CD14-positive monocyte (primary cell): Measurements from ENCODE around the gene ZMYM1. TPM values are rescaled to one million over a fixed set of nuclear protein-coding genes. Genes with fewer than 3 reads are reported as not detected.

ENCODE experiments used
- DNase-seq, 3 donors: peaks; one replicate each; pipeline ENCODE4 v3.0.0-alpha.2; 2011 to 2022
- H2AFZ ChIP-seq: 2 replicates; pipeline ENCODE4 v1.6.0; 2012; ENCODE audit warnings: mild to moderate bottlenecking, low read depth, low read length, inconsistent platforms; ENCODE audit not compliant: insufficient read depth, poor library complexity, severe bottlenecking
- H3K27ac ChIP-seq, 2 donors: 1 replicate in 1 of 2; 2 replicates in 1 of 2; pipeline ENCODE4 v1.5.1; 2012 to 2013; ENCODE audit warnings: low read length in 2 of 2, control low read depth in 1 of 2, inconsistent platforms in 1 of 2, low read depth in 1 of 2, mild to moderate bottlenecking in 1 of 2
- H3K27me3 ChIP-seq, 2 donors: one replicate each; pipeline versions ENCODE4 v1.6.0 to v1.6.1; 2011 to 2013; ENCODE audit warnings: low read length in 2 of 2; ENCODE audit not compliant: control insufficient read depth in 2 of 2, insufficient read depth in 2 of 2
- H3K36me3 ChIP-seq, 2 donors: replicated peaks in 1 of 2; 1 replicate in 1 of 2; 2 replicates in 1 of 2; pipeline versions ENCODE4 v1.5.1 to v1.6.1; 2012 to 2013; ENCODE audit warnings: low read length in 2 of 2, control low read depth in 1 of 2, inconsistent platforms in 1 of 2, mild to moderate bottlenecking in 1 of 2; ENCODE audit not compliant: insufficient read depth in 2 of 2, control insufficient read depth in 1 of 2
- H3K4me1 ChIP-seq, 2 donors: 1 replicate in 1 of 2; 2 replicates in 1 of 2; pipeline versions ENCODE4 v1.5.1 to v1.6.1; 2012 to 2013; ENCODE audit warnings: low read length in 2 of 2, control low read depth in 1 of 2, inconsistent platforms in 1 of 2, mild to moderate bottlenecking in 1 of 2, moderate library complexity in 1 of 2; ENCODE audit not compliant: insufficient read depth in 2 of 2, control insufficient read depth in 1 of 2
- H3K4me2 ChIP-seq: replicated peaks from 2 replicates; pipeline ENCODE3; 2012; ENCODE audit warnings: low read length, moderate library complexity, mild to moderate bottlenecking; ENCODE audit not compliant: poor library complexity, severe bottlenecking; ENCODE audit errors: extremely low read depth
- H3K4me3 ChIP-seq, 3 experiments: fragments of 200-600 bp in 1 of 3; sonication (generic) in 1 of 3; replicated peaks in 1 of 3; 1 replicate in 2 of 3; 2 replicates in 1 of 3; pipeline ENCODE4 v1.5.1; 2011 to 2013; ENCODE audit warnings: low read length in 3 of 3, mild to moderate bottlenecking in 3 of 3, control low read depth in 2 of 3, low read depth in 2 of 3, inconsistent platforms in 1 of 3, moderate library complexity in 1 of 3
- H3K79me2 ChIP-seq: 2 replicates; pipeline ENCODE4 v1.6.0; 2012; ENCODE audit warnings: mild to moderate bottlenecking, control low read depth, inconsistent platforms, low read length, moderate library complexity; ENCODE audit not compliant: insufficient read depth
- H3K9ac ChIP-seq: 2 replicates; pipeline ENCODE4 v1.6.0; 2017; ENCODE audit warnings: low read length, mild to moderate bottlenecking; ENCODE audit not compliant: insufficient read depth, poor library complexity, severe bottlenecking
- H3K9me3 ChIP-seq, 2 donors: replicated peaks in 1 of 2; 1 replicate in 1 of 2; 2 replicates in 1 of 2; pipeline versions ENCODE4 v1.5.1 to v1.6.1; 2012 to 2013; ENCODE audit warnings: low read length in 2 of 2, control low read depth in 1 of 2; ENCODE audit not compliant: control insufficient read depth in 1 of 2, insufficient read depth in 1 of 2
- H4K20me1 ChIP-seq: 2 replicates; pipeline ENCODE4 v1.6.0; 2012; ENCODE audit warnings: mild to moderate bottlenecking, low read length, control low read depth, moderate library complexity; ENCODE audit not compliant: insufficient read depth
- H3K27ac Mint-ChIP-seq, 7 donors: one replicate each; pipeline ENCODE4 v1.8.0; 2020; ENCODE audit warnings: mild to moderate bottlenecking in 7 of 7, mixed read lengths in 7 of 7, moderate library complexity in 6 of 7, inconsistent platforms in 2 of 7
- H3K27me3 Mint-ChIP-seq, 3 donors: one replicate each; pipeline ENCODE4 v1.8.0; 2021 to 2022; ENCODE audit warnings: low read depth in 3 of 3, mild to moderate bottlenecking in 3 of 3, mixed read lengths in 3 of 3, moderate library complexity in 3 of 3, inconsistent platforms in 1 of 3
- H3K36me3 Mint-ChIP-seq, 2 donors: one replicate each; pipeline ENCODE4 v1.8.0; 2020; ENCODE audit warnings: mixed read lengths in 2 of 2, inconsistent platforms in 1 of 2, mild to moderate bottlenecking in 1 of 2
- H3K4me1 Mint-ChIP-seq: one replicate; pipeline ENCODE4 v1.8.0; 2020; ENCODE audit warnings: mild to moderate bottlenecking, mixed read lengths
- H3K4me3 Mint-ChIP-seq, 2 donors: one replicate each; pipeline ENCODE4 v1.8.0; 2020; ENCODE audit warnings: mild to moderate bottlenecking in 2 of 2, mixed read lengths in 2 of 2, moderate library complexity in 1 of 2
- H3K9me3 Mint-ChIP-seq, 7 donors: one replicate each; pipeline ENCODE4 v1.8.0; 2020 to 2022; ENCODE audit warnings: mixed read lengths in 7 of 7, mild to moderate bottlenecking in 6 of 7, moderate library complexity in 6 of 7, inconsistent platforms in 2 of 7
- WGBS: methylation state at CpG from one replicate; pipeline ENCODE4 v1.1.5; 2013; ENCODE audit warnings: missing lambda C conversion rate; ENCODE audit not compliant: insufficient coverage; 5-methylcytosine and 5-hydroxymethylcytosine counted together
- intact Hi-C, 2 donors: fragments of 100-400 bp; cut with micrococcal nuclease; formaldehyde crosslinking; loops; one replicate each; pipeline versions ENCODE4 v1.15.0 to v1.15.1; 2023
- polyA plus RNA-seq, 3 donors: library from polyadenylated mRNA; depleted of rRNA in 1 of 3; unstranded in 2 of 3; stranded (reverse) in 1 of 3; fragments of 300-500 nt in 2 of 3; fragments of >200 nt in 1 of 3; fragmentation: Illumina TruSeq in 2 of 3; gene quantifications; 1 replicate in 2 of 3; 2 replicates in 1 of 3; pipeline ENCODE4 v1.2.3, GENCODE V29; 2012 to 2021
- TF ChIP-seq, protein P1 (sequence below): fragments of 200-600 bp; IDR thresholded peaks from one replicate; pipeline ENCODE4 v1.8.0; 2022; ENCODE audit warnings: antibody characterized with exemption, mild to moderate bottlenecking

Gene ZMYM1
- polyA plus RNA-seq, 3 donors, result 3.4 to 6.1 (median 4.5) TPM

DNA sequence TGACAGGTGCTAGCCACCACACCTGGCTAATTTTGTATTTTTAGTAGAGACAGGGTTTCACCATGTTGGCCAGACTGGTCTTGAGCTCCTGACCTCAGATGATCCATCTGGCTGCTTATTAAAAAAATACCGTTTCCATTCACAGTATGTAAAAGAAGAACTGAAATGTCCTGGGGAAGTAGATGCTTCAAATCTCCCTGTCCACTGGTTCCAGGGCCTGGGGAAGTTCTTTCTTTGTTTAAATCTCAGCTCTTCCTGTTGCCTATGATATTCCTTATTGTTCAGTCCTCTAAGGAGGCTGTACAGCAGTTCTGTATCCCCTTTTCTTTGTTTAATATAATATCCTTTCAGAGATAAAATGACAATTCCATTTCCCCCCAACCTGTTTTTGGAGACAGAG, 47.4 kb downstream of the ZMYM1 start:
- Histone ChIP-seq H3K9ac (no peak overlapping the region), H3K27ac (no peak overlapping the region), H3K36me3 (no peaks in the 10 kb centered on the region), H3K27me3 (no peaks in the 10 kb centered on the region), H3K4me2 (no peak overlapping the region), H4K20me1 (no peaks in the 10 kb centered on the region), H3K4me3 (no peak overlapping the region), H3K79me2 (no peaks in the 10 kb centered on the region), H2AFZ (no peak overlapping the region), H3K4me1 (no peaks in the 10 kb centered on the region), H3K9me3 (peaks cover 4 to 14% of the 10 kb centered on the region in 2 donors)
- WGBS, result no CpG with 5 or more reads among the region's 1 CpG
- DNase-seq, result no peak
- no peak overlapping the region for H3K4me3 Mint-ChIP-seq
- H3K27ac Mint-ChIP-seq, result no peak overlapping the region
- TF ChIP-seq, protein P1, sequence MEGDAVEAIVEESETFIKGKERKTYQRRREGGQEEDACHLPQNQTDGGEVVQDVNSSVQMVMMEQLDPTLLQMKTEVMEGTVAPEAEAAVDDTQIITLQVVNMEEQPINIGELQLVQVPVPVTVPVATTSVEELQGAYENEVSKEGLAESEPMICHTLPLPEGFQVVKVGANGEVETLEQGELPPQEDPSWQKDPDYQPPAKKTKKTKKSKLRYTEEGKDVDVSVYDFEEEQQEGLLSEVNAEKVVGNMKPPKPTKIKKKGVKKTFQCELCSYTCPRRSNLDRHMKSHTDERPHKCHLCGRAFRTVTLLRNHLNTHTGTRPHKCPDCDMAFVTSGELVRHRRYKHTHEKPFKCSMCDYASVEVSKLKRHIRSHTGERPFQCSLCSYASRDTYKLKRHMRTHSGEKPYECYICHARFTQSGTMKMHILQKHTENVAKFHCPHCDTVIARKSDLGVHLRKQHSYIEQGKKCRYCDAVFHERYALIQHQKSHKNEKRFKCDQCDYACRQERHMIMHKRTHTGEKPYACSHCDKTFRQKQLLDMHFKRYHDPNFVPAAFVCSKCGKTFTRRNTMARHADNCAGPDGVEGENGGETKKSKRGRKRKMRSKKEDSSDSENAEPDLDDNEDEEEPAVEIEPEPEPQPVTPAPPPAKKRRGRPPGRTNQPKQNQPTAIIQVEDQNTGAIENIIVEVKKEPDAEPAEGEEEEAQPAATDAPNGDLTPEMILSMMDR, result no peak
- no peaks in the 10 kb centered on the region for H3K4me1 Mint-ChIP-seq
- no peaks in the 10 kb centered on the region for H3K36me3 Mint-ChIP-seq
- peaks cover 0 to 11% (median 3%) of the 10 kb centered on the region in 3 donors for H3K27me3 Mint-ChIP-seq
- intact Hi-C loops, result no loop called here
- H3K9me3 Mint-ChIP-seq, result peaks cover 6 to 52% (median 29%) of the 10 kb centered on the region in 7 donors

DNA sequence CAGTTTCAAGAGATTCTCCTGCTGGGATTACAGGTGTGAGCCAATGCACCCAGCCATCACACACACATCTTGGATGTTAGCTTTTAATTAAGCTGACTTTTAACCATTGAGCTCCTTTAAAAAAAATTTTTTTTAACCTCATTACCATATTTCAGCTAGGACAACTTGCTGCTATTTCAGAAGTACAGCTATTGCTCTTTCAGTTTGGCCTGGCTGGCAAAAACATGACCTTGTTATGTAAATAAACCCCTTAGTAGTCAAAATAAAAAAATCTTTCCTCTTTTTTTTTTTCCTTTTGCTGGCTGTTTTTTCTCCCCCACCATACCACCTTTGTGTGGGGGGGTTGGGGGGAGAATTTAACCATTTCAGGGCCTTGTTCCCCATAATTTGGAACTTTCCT, 49.9 kb downstream of the ZMYM1 start:
- Histone ChIP-seq H3K36me3 (no peaks in the 10 kb centered on the region), H4K20me1 (no peaks in the 10 kb centered on the region), H3K4me3 (no peak overlapping the region), H2AFZ (no peak overlapping the region), H3K27ac (no peak overlapping the region), H3K4me2 (no peak overlapping the region), H3K79me2 (no peaks in the 10 kb centered on the region), H3K9ac (no peak overlapping the region), H3K9me3 (peaks cover 4 to 14% of the 10 kb centered on the region in 2 donors), H3K27me3 (no peaks in the 10 kb centered on the region), H3K4me1 (no peaks in the 10 kb centered on the region)
- Mint-ChIP-seq H3K4me1 (no peaks in the 10 kb centered on the region), H3K27ac (no peak overlapping the region), H3K4me3 (no peak overlapping the region), H3K36me3 (no peaks in the 10 kb centered on the region), H3K9me3 (peaks cover 6 to 50% (median 29%) of the 10 kb centered on the region in 7 donors), H3K27me3 (peaks cover 0 to 3% (median 0%) of the 10 kb centered on the region in 3 donors)
- no peak for DNase-seq
- TF ChIP-seq, protein P1, result no peak
- intact Hi-C loops, result no loop called here
